ENCODE measurements around the gene EXOC6. TPM values are rescaled to one million over a fixed set of nuclear protein-coding genes. Genes with fewer than 3 reads are reported as not detected.
"Not testable (repeated sequence)": the region's sequence is repeated elsewhere in the genome, so short reads cannot be mapped to it uniquely, and the experiment has no call there.

EXOC6 gene
- total RNA-seq, 4 donors from 2014 or later = 14.4 to 22.4 (median 16.8) TPM

GRCh38 chr10:93096901-93097300 is 248.6 kb downstream of the EXOC6 start:
- ATAC-seq = no peak
- Histone ChIP-seq H3K4me1 (no peaks in the 10 kb centered on the region), H3K36me3 (no peaks in the 10 kb centered on the region), H3K27me3 (no peaks in the 10 kb centered on the region), H3K9me3 (no peaks in the 10 kb centered on the region), H3K27ac (no peak overlapping the region), H3K4me3 (no peak overlapping the region)
- WGBS, 2 donors (ENCODE audit: low coverage in 1 of 2) = 80 to 90% methylated on average over 2 to 4 of the region's 5 CpGs
- TF ChIP-seq CTCF (IDR thresholded peaks at IDR 0.05) = no peak
- TF ChIP-seq POLR2A (IDR thresholded peaks at IDR 0.05) = no peak
- TF ChIP-seq POLR2AphosphoS5 (IDR thresholded peaks at IDR 0.05) = no peak
- TF ChIP-seq EP300 (IDR thresholded peaks at IDR 0.05) = no peak

DNA sequence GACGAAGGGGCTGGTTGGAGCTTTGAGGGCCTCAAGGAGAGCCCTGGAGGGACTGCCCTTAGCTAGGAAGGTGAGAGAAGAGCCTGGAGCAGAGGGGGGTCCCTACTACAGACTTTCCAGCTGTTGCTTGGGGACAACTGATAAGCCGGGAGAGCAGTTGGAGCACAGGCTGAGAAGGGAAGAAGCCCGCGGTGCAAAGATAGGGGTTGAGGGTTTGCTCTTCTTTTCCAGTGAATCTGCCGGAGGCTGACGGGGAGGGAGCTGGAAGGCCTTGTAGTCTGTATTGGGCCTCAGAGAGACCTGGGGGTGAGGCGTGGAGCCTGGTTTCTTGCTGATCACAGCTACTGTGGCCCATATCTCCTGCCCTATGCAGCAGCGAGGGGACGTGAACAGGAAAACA is 249.1 kb downstream of the EXOC6 start:
- no peak for TF ChIP-seq CTCF (IDR thresholded peaks at IDR 0.05)
- no peak for TF ChIP-seq EP300 (IDR thresholded peaks at IDR 0.05)
- no peak for TF ChIP-seq POLR2A (IDR thresholded peaks at IDR 0.05)
- no peak for TF ChIP-seq POLR2AphosphoS5 (IDR thresholded peaks at IDR 0.05)
- no peaks in the 10 kb centered on the region for H3K9me3 ChIP-seq
- H3K27me3 ChIP-seq = no peaks in the 10 kb centered on the region
- no peaks in the 10 kb centered on the region for H3K36me3 ChIP-seq
- no peak overlapping the region for H3K4me3 ChIP-seq
- ATAC-seq = no peak
- H3K27ac ChIP-seq = no peak overlapping the region
- 47 to 54% methylated on average over 4 to 5 of the region's 9 CpGs for WGBS, 2 donors (ENCODE audit: low coverage in 1 of 2)
- no peaks in the 10 kb centered on the region for H3K4me1 ChIP-seq

GRCh38 chr10:93098816-93099215 is 250.5 kb downstream of the EXOC6 start:
- H3K4me3 ChIP-seq = no peak overlapping the region
- H3K4me1 ChIP-seq = no peaks in the 10 kb centered on the region
- 84 to 90% methylated on average over 3 of the region's 3 CpGs for WGBS, 2 donors (ENCODE audit: low coverage in 1 of 2)
- H3K27ac ChIP-seq = no peak overlapping the region
- ATAC-seq = no peak
- H3K36me3 ChIP-seq = no peaks in the 10 kb centered on the region
- H3K27me3 ChIP-seq = no peaks in the 10 kb centered on the region
- no peak for TF ChIP-seq EP300 (IDR thresholded peaks at IDR 0.05)
- no peak for TF ChIP-seq POLR2A (IDR thresholded peaks at IDR 0.05)
- TF ChIP-seq CTCF (IDR thresholded peaks at IDR 0.05) = no peak
- TF ChIP-seq POLR2AphosphoS5 (IDR thresholded peaks at IDR 0.05) = no peak
- H3K9me3 ChIP-seq = no peaks in the 10 kb centered on the region

- no peaks in the 10 kb centered on the region for H3K36me3 ChIP-seq
- no peaks in the 10 kb centered on the region for H3K9me3 ChIP-seq
- H3K4me3 ChIP-seq = no peak overlapping the region
- no peak for ATAC-seq
- no peaks in the 10 kb centered on the region for H3K4me1 ChIP-seq
- H3K27me3 ChIP-seq = no peaks in the 10 kb centered on the region
- H3K27ac ChIP-seq = no peak overlapping the region
- WGBS, 2 donors (ENCODE audit: low coverage in 1 of 2) = 90 to 91% methylated on average over 7 of the region's 7 CpGs
- TF ChIP-seq EP300 (IDR thresholded peaks at IDR 0.05) (no peak), POLR2AphosphoS5 (IDR thresholded peaks at IDR 0.05) (no peak), CTCF (IDR thresholded peaks at IDR 0.05) (no peak), POLR2A (IDR thresholded peaks at IDR 0.05) (no peak)
Measured at GRCh38 chr10:93099670-93100069, 251.3 kb downstream of the EXOC6 start.

DNA sequence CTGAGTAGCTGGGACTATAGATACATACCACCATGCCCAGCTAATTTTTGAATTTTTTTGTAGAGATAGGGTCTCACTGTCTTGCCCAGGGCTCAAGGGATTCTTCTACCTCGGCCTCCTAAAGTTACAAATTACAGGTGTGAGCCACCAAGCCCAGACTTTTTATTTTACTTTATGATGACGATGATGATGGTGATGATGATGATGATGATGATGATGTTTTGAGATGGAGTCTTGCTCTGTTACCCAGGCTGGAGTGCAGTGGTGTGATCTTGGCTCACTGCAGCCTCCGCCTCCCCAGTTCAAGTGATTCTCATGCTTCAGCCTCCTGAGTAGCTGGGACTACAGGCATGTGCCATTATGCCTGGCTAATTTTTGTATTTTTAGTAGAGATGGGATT is 252.8 kb downstream of the EXOC6 start:
- not testable (repeated sequence) for H3K4me1 ChIP-seq, H3K4me3 ChIP-seq, H3K36me3 ChIP-seq, H3K9me3 ChIP-seq, ATAC-seq, H3K27ac ChIP-seq, H3K27me3 ChIP-seq
- WGBS, 2 donors (ENCODE audit: low coverage in 1 of 2) = 80 to 97% methylated on average over 1 to 3 of the region's 3 CpGs
